Naive B cell (primary cell): ENCODE data around the gene PLA2G4E. TPM values are rescaled to one million over a fixed set of nuclear protein-coding genes. Genes with fewer than 3 reads are reported as not detected.

Experiments
- ATAC-seq, 2 donors: fragments of 150-1000 bp; cut with Tn5 transposase; 2 replicates each; pipeline ENCODE4 v1.10.0; 2021; ENCODE audit warnings: low read depth in 2 of 2, mild to moderate bottlenecking in 2 of 2, moderate library complexity in 2 of 2
- DNase-seq: peaks from one replicate; pipeline ENCODE4 v3.0.0; 2022
- H3K27ac Mint-ChIP-seq, 6 donors: one replicate each; pipeline ENCODE4 v1.8.0; 2020 to 2022; ENCODE audit warnings: mild to moderate bottlenecking in 6 of 6, mixed read lengths in 6 of 6, moderate library complexity in 5 of 6, inconsistent platforms in 2 of 6
- H3K27me3 Mint-ChIP-seq, 3 donors: one replicate each; pipeline ENCODE4 v1.8.0; 2021 to 2022; ENCODE audit warnings: mixed read lengths in 3 of 3, mild to moderate bottlenecking in 1 of 3
- H3K36me3 Mint-ChIP-seq, 2 donors: one replicate each; pipeline ENCODE4 v1.8.0; 2020 to 2022; ENCODE audit warnings: mixed read lengths in 2 of 2, inconsistent platforms in 1 of 2, mild to moderate bottlenecking in 1 of 2
- H3K4me1 Mint-ChIP-seq, 3 donors: one replicate each; pipeline ENCODE4 v1.8.0; 2020 to 2022; ENCODE audit warnings: mixed read lengths in 3 of 3, inconsistent platforms in 1 of 3, mild to moderate bottlenecking in 1 of 3, moderate library complexity in 1 of 3
- H3K4me3 Mint-ChIP-seq, 8 donors: one replicate each; pipeline ENCODE4 v1.8.0; 2020 to 2022; ENCODE audit warnings: mild to moderate bottlenecking in 8 of 8, mixed read lengths in 8 of 8, moderate library complexity in 8 of 8, inconsistent platforms in 2 of 8
- H3K9me3 Mint-ChIP-seq, 7 donors: one replicate each; pipeline ENCODE4 v1.8.0; 2020 to 2022; ENCODE audit warnings: mixed read lengths in 7 of 7, mild to moderate bottlenecking in 5 of 7, inconsistent platforms in 2 of 7, moderate library complexity in 1 of 7
- polyA plus RNA-seq, 6 donors: library from polyadenylated mRNA; unstranded; fragments of 300-500 nt; fragmentation: Illumina TruSeq; gene quantifications; one replicate each; pipeline ENCODE4 v1.2.3, GENCODE V29; 2021; ENCODE audit warnings: low read depth in 6 of 6

PLA2G4E gene
- polyA plus RNA-seq, 6 donors from 2014 or later: not detected

DNA sequence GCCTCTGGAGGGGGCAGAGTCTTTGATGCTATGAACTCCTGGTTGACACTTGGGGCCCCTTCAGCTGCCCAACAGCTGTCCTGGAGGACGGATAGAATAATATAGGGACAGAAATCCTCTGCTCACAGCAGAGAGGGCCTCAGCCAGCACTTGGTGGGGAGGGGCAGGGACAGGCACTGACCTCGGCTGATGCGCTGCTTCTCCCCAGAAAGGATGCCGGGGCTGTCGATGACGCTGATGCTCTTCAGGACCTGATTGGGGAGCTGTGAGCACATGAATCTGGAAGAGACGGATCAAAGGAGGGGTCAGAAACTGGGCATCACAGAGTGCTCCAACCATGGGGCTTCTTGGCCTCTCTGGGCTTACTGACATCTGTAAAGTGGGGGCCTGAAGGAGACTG, 78.0 kb downstream of the PLA2G4E start:
- H3K9me3 Mint-ChIP-seq: no peaks in the 10 kb centered on the region
- peaks cover 0 to 5% (median 0%) of the 10 kb centered on the region in 3 donors for H3K4me1 Mint-ChIP-seq
- H3K27me3 Mint-ChIP-seq: no peaks in the 10 kb centered on the region
- H3K27ac Mint-ChIP-seq: peak overlapping the region in 2 of 6 donors; percentile 29 to 33
- H3K4me3 Mint-ChIP-seq: no peak overlapping the region
- peaks cover 0 to 17% of the 10 kb centered on the region in 2 donors for H3K36me3 Mint-ChIP-seq
- no peak for DNase-seq
- no peak for ATAC-seq

DNA sequence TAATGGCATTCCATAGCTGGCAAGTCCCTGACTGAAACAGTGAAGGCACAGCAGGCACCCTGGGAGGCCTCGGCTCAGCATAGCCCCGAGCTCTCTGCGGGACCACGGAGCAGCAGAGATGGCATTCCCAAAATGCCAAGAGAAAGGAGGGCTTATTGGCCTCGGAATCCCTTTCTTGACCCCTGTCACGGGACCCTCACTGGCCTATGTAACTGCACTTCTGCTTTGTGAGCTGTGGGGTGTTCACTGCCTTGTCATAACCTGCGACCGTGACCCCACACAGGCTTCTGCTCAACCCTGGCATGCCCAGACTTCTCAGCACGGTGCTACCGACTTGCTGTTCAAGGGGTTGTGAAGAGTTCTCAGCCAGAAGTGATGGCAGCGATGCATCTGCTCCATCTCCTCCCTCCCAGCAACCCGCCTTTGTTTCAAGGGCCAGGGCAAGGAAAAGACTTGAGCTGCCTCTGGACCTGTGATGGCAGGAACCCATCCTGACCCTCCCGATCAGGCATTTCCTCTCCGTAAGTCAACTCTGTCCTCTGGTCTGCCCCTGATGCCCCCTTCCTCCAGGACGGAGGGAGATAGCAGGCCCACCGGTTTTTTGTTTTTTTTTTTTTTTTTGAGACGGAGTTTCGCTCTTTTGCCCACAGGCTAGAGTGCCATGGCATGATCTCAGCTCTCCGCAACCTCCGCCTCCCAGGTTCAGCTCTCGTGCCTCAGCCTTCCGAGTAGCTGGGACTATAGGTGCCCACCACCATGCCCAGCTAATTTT, 79.0 kb downstream of the PLA2G4E start:
- peak overlapping the region in 1 of 6 donors; percentile 29 for H3K27ac Mint-ChIP-seq

DNA sequence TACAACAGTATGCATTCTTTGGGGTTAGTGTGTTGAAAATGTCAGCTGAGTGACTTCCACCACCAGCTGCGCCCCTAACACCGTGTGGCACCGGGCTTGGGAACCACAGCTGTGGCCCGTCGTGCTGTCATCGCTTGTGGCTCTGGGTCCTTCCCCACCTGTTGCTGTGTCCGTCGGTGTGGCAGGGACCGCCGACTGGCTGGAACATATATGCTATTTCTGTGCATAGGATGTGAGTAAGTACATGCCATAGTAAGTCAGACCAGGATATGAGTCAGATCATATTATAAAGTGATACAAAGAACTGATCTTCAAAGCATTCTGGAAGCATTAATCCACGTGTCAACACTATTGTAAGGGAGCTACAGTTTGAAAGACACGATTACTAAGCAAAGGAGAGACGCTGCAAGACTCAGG, 80.4 kb downstream of the PLA2G4E start:
- Mint-ChIP-seq H3K4me1 (peaks cover 13 to 24% (median 22%) of the 10 kb centered on the region in 3 donors), H3K27me3 (no peaks in the 10 kb centered on the region), H3K4me3 (no peak overlapping the region), H3K36me3 (peaks cover 0 to 17% of the 10 kb centered on the region in 2 donors), H3K27ac (peak overlapping the region in 3 of 6 donors; percentile 0 to 12 (median 5)), H3K9me3 (no peaks in the 10 kb centered on the region)
- ATAC-seq (no peak), DNase-seq (no peak)

More for the DNA sequence above, 79.0 kb downstream of the PLA2G4E start:
- Mint-ChIP-seq H3K36me3 (peaks cover 0 to 17% of the 10 kb centered on the region in 2 donors), H3K9me3 (no peaks in the 10 kb centered on the region), H3K27me3 (no peaks in the 10 kb centered on the region), H3K4me3 (no peak overlapping the region), H3K4me1 (peaks cover 9 to 12% (median 10%) of the 10 kb centered on the region in 3 donors)
- DNase-seq (no peak), ATAC-seq (no peak)

DNA sequence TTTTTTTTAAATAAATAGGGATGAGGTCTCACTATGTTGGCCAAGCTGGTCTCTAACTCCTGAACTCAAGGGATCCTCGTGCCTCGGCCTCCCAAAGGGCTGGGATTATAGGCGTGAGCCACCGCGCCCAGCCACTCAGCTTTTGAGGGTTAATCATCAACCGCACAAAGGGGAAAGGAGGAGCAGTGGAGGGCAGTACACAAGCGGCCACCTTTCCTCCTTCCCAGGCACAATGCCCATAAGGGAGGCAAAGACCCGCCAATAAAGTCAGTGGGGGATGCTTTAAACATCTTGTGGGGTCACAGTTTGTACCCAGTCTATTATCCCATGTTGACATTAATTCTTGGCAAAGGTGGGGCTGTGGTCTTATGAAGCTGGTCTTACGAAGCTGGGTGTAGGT, 80.9 kb downstream of the PLA2G4E start:
- Mint-ChIP-seq H3K4me3 (no peak overlapping the region), H3K27me3 (no peaks in the 10 kb centered on the region), H3K27ac (no peak overlapping the region), H3K9me3 (no peaks in the 10 kb centered on the region), H3K4me1 (peaks cover 17 to 28% (median 27%) of the 10 kb centered on the region in 3 donors), H3K36me3 (peaks cover 0 to 17% of the 10 kb centered on the region in 2 donors)
- no peak for DNase-seq
- ATAC-seq: no peak

DNA sequence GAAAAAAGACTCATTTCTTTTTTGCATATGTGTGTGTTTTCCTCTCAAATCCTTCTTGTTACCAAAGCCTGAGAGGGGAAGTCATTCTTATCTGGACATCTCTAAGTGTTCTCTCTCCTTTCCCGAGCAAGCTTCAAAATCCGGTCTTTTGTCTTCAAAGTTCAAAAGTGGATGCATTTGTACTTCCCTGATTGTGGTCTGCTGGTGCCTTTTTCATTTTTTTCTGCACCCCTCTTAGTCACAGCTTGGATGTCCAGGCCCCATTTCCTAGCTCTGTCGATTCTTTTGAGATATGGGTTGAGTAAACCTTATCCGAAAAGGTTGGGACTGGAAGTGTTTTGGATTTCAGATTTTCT, 83.3 kb downstream of the PLA2G4E start:
- Mint-ChIP-seq H3K36me3 (peaks cover 0 to 12% of the 10 kb centered on the region in 2 donors), H3K4me1 (peaks cover 27 to 49% (median 35%) of the 10 kb centered on the region in 3 donors), H3K27ac (peak overlapping the region; percentile 66 to 95 (median 88)), H3K4me3 (peak overlapping the region in 1 of 8 donors; percentile 69), H3K27me3 (no peaks in the 10 kb centered on the region), H3K9me3 (no peaks in the 10 kb centered on the region)
- DNase-seq (no peak), ATAC-seq (no peak)

DNA sequence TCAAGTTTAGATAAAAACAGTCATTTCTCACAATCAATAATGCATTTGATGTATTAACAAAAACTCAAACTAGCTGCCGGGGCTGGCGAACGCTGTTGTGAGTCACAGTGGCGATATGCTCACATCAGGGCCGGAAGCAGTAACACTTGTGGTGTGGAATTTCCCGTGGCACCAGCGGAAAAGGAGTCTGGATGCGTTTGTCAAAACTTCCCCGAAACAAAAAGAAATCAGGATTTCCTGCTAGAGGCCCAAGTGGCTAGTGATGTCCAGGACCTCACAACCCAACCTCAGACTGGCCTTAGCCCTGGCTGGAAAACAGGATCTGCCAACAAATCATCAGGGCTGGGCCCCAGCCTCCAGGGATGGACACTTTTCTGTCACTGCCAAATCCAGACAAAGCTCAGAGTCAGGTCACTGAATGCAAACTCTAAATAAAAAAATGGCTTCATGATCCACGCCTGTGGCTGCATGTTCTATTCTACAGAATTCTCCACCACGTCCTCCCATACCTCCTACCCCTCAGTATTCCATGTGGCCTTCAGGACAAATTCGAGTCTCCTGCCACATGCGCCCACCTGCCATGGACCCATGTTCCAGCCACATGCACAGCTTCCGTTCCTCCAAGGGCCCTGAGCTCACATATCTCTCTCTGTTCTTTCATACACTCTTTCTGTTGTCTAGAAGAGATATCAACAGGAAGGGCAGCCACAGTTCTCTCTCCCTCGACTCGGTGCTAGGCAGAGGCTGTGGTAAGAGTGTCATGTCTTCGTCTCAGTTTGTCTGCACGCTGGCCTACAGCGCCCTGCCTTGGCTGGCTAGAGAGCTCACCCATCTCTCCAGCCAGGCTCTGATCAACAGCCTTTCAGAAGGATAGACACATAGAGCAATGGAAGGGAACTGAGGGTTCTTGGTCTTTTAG, 83.9 kb downstream of the PLA2G4E start:
- Mint-ChIP-seq H3K4me1 (peaks cover 27 to 49% (median 35%) of the 10 kb centered on the region in 3 donors), H3K27ac (peak overlapping the region; percentile 66 to 95 (median 87)), H3K9me3 (no peaks in the 10 kb centered on the region), H3K4me3 (peak overlapping the region in 3 of 8 donors; percentile 29 to 74 (median 69)), H3K36me3 (peaks cover 0 to 10% of the 10 kb centered on the region in 2 donors), H3K27me3 (no peaks in the 10 kb centered on the region)
- ATAC-seq (peak; percentile 65 to 67), DNase-seq (no peak)

DNA sequence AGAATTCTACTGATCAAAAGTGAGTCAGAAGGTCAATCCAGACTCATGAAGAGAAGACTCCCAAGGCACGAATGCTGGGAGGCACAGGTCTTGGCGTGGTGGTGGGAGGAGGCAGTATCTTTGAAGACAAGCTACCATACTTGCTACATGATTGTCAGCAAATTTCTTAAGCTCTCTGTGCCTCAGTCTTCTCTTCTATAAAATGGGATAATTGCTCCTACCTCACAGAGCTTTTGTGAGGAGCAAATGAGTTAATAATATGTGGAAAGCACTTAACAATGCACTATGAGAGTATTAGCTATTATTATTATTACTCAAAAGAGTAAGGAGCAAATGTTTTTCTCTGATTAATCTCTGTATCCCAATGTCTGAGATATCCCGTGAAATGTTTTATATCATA, 84.7 kb downstream of the PLA2G4E start:
- Mint-ChIP-seq H3K27me3 (no peaks in the 10 kb centered on the region), H3K4me1 (peaks cover 27 to 49% (median 35%) of the 10 kb centered on the region in 3 donors), H3K27ac (peak overlapping the region in 5 of 6 donors; percentile 82 to 99 (median 95)), H3K36me3 (peaks cover 0 to 9% of the 10 kb centered on the region in 2 donors), H3K9me3 (no peaks in the 10 kb centered on the region), H3K4me3 (no peak overlapping the region)
- no peak for DNase-seq
- ATAC-seq: no peak

DNA sequence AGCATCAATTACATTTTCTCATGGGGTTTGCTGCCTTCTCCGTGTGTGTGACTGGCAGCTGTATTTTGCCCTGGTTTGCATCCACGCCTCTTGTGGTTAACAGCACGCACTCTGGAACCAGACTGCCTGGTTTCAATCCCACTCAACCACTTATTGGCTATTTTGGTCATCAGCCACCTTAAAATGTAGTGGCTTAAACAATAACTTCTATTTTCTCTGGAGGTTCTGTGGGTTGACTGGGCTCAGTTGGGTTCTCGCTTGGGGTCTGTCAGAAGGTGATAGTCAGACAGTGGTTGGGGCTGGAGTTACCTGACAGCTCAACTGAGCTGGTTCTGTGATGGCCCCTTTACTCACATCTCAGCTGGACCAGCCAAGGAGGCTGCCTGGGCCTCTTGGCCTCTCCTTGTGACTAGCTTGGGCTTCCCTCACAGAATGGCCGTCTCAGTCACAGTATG, 85.2 kb downstream of the PLA2G4E start:
- DNase-seq: no peak
- H3K4me3 Mint-ChIP-seq: peak overlapping the region in 3 of 8 donors; percentile 0 to 84 (median 29)

DNA sequence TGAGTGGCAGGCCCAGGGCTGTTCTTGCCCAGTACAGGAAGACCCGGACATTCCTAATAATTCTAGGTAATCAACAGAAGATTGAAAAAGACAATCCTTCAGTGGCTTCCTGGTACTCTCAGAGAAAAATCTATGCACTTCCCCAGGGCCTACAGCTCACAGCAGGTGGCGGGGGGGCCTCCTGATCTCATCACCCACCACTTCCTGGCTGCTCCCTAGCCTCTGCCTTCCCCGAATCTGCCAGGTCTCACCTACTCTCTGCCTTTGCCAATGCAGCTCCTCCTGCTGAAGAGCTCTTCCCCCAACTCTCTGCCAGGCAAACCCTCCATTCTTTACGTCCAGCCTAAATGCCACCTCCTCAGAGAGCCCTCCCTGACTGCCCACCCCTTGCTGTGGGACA, 86.0 kb downstream of the PLA2G4E start:
- Mint-ChIP-seq H3K36me3 (no peaks in the 10 kb centered on the region), H3K27ac (peak overlapping the region; percentile 82 to 99 (median 90)), H3K27me3 (no peaks in the 10 kb centered on the region), H3K4me1 (peaks cover 27 to 57% (median 35%) of the 10 kb centered on the region in 3 donors), H3K4me3 (peak overlapping the region in 7 of 8 donors; percentile 1 to 86 (median 65)), H3K9me3 (no peaks in the 10 kb centered on the region)
- ATAC-seq (peak; percentile 80 to 87), DNase-seq (peak; percentile 52)

More for the DNA sequence above, 85.2 kb downstream of the PLA2G4E start:
- H3K4me1 Mint-ChIP-seq: peaks cover 27 to 50% (median 35%) of the 10 kb centered on the region in 3 donors
- no peak for ATAC-seq
- H3K9me3 Mint-ChIP-seq: no peaks in the 10 kb centered on the region
- H3K27ac Mint-ChIP-seq: peak overlapping the region; percentile 46 to 99 (median 90)
- H3K36me3 Mint-ChIP-seq: peaks cover 0 to 4% of the 10 kb centered on the region in 2 donors
- H3K27me3 Mint-ChIP-seq: no peaks in the 10 kb centered on the region

DNA sequence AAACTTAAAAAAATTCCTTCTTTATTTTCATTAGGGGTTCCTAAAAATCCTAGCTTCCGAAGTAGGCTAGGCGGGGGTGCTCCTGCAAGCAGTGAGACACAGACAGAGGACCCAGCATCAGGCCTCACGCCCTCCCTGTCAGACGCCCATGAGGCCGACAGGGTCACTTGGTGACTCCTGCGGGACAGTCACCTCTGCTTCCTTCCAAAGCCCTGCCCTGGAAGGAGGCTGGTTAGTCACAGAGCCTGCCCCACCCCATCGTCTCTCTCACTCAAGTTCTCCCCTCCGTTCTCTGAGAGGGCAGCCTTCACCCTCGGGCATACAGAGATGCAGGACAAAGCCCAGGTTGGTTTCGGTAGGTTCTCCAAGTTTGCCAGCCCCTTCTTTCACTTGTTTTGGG, 87.1 kb downstream of the PLA2G4E start:
- Mint-ChIP-seq H3K27ac (peak overlapping the region in 1 of 6 donors; percentile 83), H3K27me3 (no peaks in the 10 kb centered on the region), H3K36me3 (no peaks in the 10 kb centered on the region), H3K4me3 (peak overlapping the region in 1 of 8 donors; percentile 40), H3K4me1 (peaks cover 35 to 68% (median 44%) of the 10 kb centered on the region in 3 donors), H3K9me3 (no peaks in the 10 kb centered on the region)
- ATAC-seq (no peak), DNase-seq (no peak)

DNA sequence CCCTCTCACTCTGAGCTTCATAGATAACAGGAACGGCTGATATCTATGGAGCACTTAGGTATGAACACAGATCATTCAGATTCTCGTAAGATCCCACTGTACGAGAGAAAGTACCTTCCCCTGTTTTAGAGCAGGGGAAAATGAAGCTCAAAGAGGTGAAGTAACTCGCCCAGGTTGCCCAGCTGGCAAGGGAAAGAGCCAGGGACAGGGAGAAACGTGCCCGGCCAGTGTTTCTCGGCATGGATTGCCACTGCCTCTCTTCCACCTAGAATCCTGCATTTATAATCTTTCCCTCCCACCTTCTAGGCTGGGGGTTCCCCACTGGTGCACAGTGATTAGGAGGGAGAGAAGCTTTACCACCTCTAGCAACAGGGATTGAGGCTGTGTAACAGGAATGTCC, 87.5 kb downstream of the PLA2G4E start:
- no peak for DNase-seq
- H3K4me1 Mint-ChIP-seq: peaks cover 38 to 72% (median 49%) of the 10 kb centered on the region in 3 donors
- H3K36me3 Mint-ChIP-seq: no peaks in the 10 kb centered on the region
- H3K9me3 Mint-ChIP-seq: no peaks in the 10 kb centered on the region
- peak overlapping the region in 1 of 8 donors; percentile 6 for H3K4me3 Mint-ChIP-seq
- H3K27ac Mint-ChIP-seq: peak overlapping the region in 3 of 6 donors; percentile 15 to 83 (median 28)
- no peaks in the 10 kb centered on the region for H3K27me3 Mint-ChIP-seq
- ATAC-seq: no peak

DNA sequence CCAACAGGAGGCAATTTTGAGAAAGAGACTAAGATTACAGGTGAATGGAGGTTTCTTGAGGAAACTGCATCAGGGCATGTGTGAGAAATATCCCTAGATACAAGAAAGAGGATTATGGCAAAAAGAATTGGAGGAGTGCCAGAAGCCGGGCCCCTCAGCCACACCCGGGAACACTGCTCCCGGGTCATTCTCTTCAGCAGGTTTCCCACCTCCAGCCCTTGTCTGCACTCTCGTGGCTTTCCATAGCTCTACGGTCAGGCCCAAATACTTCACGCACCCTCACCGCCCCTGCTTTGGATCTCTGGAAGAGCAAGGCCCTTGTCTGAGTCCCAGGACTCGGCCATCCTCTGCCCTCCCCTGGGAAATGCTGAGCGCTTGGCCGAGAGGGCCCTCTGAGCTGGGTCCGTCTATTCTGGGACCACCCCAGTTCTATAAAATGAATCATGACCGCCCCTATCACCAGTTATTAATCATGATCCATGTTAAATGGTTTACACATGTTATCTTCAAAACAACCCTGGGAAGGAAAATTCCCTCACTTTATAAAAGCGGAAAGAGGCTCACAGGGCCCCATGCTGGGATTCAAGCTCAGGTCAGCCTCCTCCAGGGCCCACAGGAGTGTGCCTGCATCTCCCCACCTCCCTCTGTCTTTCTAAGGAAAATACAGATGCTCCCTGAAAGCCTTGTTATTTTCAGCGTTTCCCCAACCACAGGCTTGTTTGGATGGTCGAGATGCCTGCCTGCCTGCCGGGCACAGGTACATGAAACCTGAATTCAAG, 88.1 kb downstream of the PLA2G4E start:
- Mint-ChIP-seq H3K36me3 (no peaks in the 10 kb centered on the region), H3K27me3 (no peaks in the 10 kb centered on the region), H3K27ac (peak overlapping the region in 2 of 6 donors; percentile 28 to 37), H3K4me1 (peaks cover 43 to 75% (median 54%) of the 10 kb centered on the region in 3 donors), H3K9me3 (no peaks in the 10 kb centered on the region), H3K4me3 (no peak overlapping the region)
- ATAC-seq: no peak
- DNase-seq: no peak
